Thoracic aorta (tissue), 2 donors: ENCODE data around the gene ZNF639. TPM values are rescaled to one million over a fixed set of nuclear protein-coding genes. Genes with fewer than 3 reads are reported as not detected.

Source experiments
- ATAC-seq: fragments of 150-250 bp; one replicate; pipeline ENCODE4 v1.8.0; 2017; ENCODE audit warnings: low read depth; ENCODE audit not compliant: insufficient number of reproducible peaks, low FRiP score
- DNase-seq: peaks from one replicate; pipeline ENCODE4 v3.0.0-alpha.2; 2020; ENCODE audit warnings: low spot score
- H3K27ac ChIP-seq, 2 donors: fragments of 200-600 bp; sonication (generic); 1 replicate in 1 of 2; 2 replicates in 1 of 2; pipeline ENCODE4 v1.5.1; 2016; ENCODE audit warnings: mild to moderate bottlenecking in 2 of 2, moderate library complexity in 2 of 2
- H3K27me3 ChIP-seq: fragments of 200-600 bp; sonication (generic); replicated peaks from 2 replicates; pipeline ENCODE4 v1.6.0; 2016; ENCODE audit warnings: mild to moderate bottlenecking; ENCODE audit not compliant: insufficient read depth
- H3K36me3 ChIP-seq: fragments of 200-600 bp; sonication (generic); one replicate; pipeline ENCODE4 v1.5.1; 2016
- H3K4me1 ChIP-seq, 2 donors: fragments of 200-600 bp; sonication (generic); 1 replicate in 1 of 2; 2 replicates in 1 of 2; pipeline versions ENCODE4 v1.5.1 to v1.6.0; 2016; ENCODE audit warnings: low read depth in 2 of 2, mild to moderate bottlenecking in 1 of 2; ENCODE audit not compliant: control insufficient read depth in 1 of 2
- H3K4me3 ChIP-seq: fragments of 200-600 bp; sonication (generic); 2 replicates; pipeline ENCODE4 v1.5.1; 2016; ENCODE audit warnings: mild to moderate bottlenecking
- H3K9me3 ChIP-seq: fragments of 200-600 bp; sonication (generic); 2 replicates; pipeline ENCODE4 v1.5.1; 2016
- CTCF ChIP-seq: fragments of 200-600 bp; sonication (generic); IDR thresholded peaks from one replicate; pipeline ENCODE4 v1.5.1; 2019; ENCODE audit warnings: antibody characterized with exemption
- total RNA-seq, 2 donors: library from RNA; depleted of rRNA; stranded (reverse); fragments of >200 nt; gene quantifications; one replicate each; pipeline versions ENCODE4 v1.1.0 to v1.2.3, GENCODE V29; 2016

ZNF639 gene
- total RNA-seq, 2 donors from 2014 or later: 21.8 to 62.2 TPM

DNA sequence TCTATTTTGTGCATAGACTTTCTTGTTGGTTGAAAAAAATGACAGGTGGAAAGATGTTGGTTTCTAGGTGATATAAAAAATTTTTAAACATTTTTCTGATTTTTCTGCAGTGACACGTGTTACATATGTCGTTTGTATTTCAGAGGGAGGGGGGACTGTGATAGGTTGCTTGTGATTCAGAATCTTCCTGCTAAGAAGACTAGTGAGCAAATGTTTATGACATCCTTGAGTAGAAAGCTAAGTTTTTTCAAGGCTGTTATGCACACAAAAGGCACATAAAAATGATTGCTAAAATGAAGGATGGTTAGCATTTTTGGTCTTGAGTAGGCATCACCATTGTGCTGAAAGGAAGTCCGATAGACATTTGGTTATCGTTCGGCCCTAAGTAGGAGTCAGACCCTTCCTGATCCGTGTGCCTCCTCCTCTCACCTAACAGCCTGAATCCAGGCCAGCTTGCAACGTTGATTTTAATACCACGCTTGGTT lies 1.5 kb downstream of the ZNF639 start:
- no peak for ATAC-seq
- H3K27ac ChIP-seq: peak overlapping the region; percentile 4 to 91
- peaks cover 17 to 29% of the 10 kb centered on the region in 2 donors for H3K4me1 ChIP-seq

DNA sequence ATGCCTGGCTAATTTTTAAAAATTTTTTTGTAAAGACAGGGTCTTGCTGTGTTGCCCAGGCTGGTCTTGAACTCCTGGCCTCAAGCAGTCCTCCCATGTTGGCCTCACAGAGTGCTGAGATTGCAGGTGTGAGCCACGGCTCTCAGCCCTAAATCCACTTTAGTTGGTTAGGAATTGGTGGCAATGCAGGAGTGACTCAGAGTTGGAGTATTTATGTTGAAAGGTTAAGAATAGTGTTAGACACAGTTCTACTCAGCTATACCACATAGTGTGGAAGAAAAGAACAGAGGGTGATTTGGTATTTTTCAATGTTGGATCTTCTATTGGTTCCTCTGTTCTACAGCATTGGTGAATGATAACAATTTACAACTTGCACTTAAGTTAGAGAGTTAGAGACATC lies 7.6 kb downstream of the ZNF639 start:
- Histone ChIP-seq H3K27ac (no peak overlapping the region), H3K36me3 (peaks cover 38% of the 10 kb centered on the region), H3K9me3 (no peaks in the 10 kb centered on the region), H3K4me1 (peaks cover 6 to 12% of the 10 kb centered on the region in 2 donors), H3K27me3 (no peaks in the 10 kb centered on the region), H3K4me3 (no peak overlapping the region)
- ATAC-seq: no peak
- no peak for DNase-seq
- no peak for TF ChIP-seq CTCF

More for the DNA sequence above, 1.5 kb downstream of the ZNF639 start:
- H3K36me3 ChIP-seq: peaks cover 11% of the 10 kb centered on the region
- H3K4me3 ChIP-seq: peak overlapping the region; percentile 79
- no peaks in the 10 kb centered on the region for H3K27me3 ChIP-seq
- TF ChIP-seq CTCF: no peak
- no peak for DNase-seq
- H3K9me3 ChIP-seq: no peaks in the 10 kb centered on the region

DNA sequence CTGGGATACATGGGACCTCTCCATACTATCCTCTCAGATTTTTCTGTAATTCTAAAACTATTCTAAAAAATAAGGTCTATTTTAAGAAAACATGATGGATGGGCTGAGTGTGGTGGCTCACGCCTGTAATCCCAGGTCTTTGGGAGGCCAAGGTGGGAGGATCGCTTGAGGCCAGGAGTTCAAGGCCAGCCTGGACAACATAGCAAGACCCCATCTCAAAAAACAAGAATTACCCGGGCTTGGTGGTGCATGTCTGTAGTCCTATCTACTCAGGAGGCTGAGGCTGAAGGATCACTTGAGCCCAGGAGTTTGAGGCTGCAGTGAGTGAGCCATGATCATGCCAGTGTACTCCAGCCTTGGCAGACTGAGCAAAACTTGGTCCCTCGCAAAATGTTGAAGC lies 9.4 kb downstream of the ZNF639 start:
- no peaks in the 10 kb centered on the region for H3K27me3 ChIP-seq
- H3K9me3 ChIP-seq: no peaks in the 10 kb centered on the region
- DNase-seq (no peak), ATAC-seq (no peak)
- no peak for TF ChIP-seq CTCF
- peaks cover 2 to 15% of the 10 kb centered on the region in 2 donors for H3K4me1 ChIP-seq
- H3K4me3 ChIP-seq: no peak overlapping the region
- peaks cover 38% of the 10 kb centered on the region for H3K36me3 ChIP-seq
- H3K27ac ChIP-seq: no peak overlapping the region

DNA sequence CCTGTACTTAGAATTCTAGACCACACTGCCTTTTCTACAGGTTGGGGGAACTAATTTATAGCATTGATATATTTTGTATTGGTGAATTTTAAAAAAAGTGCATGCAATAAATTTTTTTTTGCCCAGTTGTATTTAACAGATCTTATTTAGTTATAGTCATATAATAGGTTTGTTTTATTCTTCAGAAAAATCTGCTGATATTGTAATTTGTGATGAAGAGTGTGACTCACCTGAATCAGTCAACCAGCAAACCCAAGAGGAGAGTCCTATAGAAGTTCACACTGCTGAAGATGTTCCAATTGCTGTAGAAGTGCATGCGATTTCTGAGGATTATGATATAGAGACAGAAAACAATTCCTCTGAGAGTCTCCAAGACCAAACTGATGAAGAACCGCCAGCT lies 10.3 kb downstream of the ZNF639 start:
- no peak overlapping the region for H3K4me3 ChIP-seq
- H3K27ac ChIP-seq: no peak overlapping the region
- ATAC-seq (no peak), DNase-seq (no peak)
- no peak for TF ChIP-seq CTCF
- H3K36me3 ChIP-seq: peaks cover 38% of the 10 kb centered on the region
- H3K27me3 ChIP-seq: no peaks in the 10 kb centered on the region
- no peaks in the 10 kb centered on the region for H3K9me3 ChIP-seq
- peaks cover 2 to 15% of the 10 kb centered on the region in 2 donors for H3K4me1 ChIP-seq

GRCh38 chr3:179336345-179336929 lies 13.6 kb downstream of the ZNF639 start:
- DNase-seq (no peak), ATAC-seq (no peak)
- Histone ChIP-seq H3K27me3 (no peaks in the 10 kb centered on the region), H3K27ac (peak overlapping the region in 1 of 2 donors; percentile 73), H3K9me3 (no peaks in the 10 kb centered on the region), H3K36me3 (peaks cover 8% of the 10 kb centered on the region), H3K4me3 (no peak overlapping the region), H3K4me1 (peaks cover 2 to 15% of the 10 kb centered on the region in 2 donors)
- TF ChIP-seq CTCF: no peak
